22Rv1 (cell line): Measurements from ENCODE around the gene CHD9.

ENCODE experiments used
- ZFX ChIP-seq: fragments of 450-650 bp; IDR thresholded peaks from 2 replicates; pipeline ENCODE4 v1.6.1; 2017; ENCODE audit warnings: antibody characterized with exemption, borderline replicate concordance
- TF ChIP-seq, protein P1 (sequence below): fragments of 450-650 bp; IDR thresholded peaks from 2 replicates; pipeline ENCODE4 v1.5.1; 2017; ENCODE audit warnings: mild to moderate bottlenecking

DNA sequence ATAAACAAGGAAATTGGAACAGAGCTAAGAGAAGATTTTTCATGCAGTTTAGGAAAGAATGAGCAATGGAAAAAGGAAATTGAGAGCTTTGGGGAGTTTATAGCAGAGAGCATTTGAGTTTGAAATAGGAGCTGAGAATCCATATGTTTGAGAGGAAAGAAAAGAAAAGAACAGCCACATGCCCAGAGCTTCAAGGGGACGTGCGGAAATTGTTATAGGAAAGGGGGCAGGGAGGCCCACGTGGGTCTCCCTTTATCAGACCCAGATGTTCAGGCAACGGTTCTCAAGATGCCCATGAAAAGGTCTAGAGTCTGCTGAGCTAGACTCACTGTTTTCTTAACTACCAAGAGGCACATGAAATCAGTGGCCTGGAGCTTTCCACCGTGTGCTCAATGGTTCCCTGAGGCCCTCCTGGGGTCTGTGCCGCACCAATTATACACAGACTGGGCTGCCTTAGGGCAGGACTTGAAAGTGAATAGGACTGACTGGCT, 31.2 kb downstream of the CHD9 start:
- TF ChIP-seq, protein P1, sequence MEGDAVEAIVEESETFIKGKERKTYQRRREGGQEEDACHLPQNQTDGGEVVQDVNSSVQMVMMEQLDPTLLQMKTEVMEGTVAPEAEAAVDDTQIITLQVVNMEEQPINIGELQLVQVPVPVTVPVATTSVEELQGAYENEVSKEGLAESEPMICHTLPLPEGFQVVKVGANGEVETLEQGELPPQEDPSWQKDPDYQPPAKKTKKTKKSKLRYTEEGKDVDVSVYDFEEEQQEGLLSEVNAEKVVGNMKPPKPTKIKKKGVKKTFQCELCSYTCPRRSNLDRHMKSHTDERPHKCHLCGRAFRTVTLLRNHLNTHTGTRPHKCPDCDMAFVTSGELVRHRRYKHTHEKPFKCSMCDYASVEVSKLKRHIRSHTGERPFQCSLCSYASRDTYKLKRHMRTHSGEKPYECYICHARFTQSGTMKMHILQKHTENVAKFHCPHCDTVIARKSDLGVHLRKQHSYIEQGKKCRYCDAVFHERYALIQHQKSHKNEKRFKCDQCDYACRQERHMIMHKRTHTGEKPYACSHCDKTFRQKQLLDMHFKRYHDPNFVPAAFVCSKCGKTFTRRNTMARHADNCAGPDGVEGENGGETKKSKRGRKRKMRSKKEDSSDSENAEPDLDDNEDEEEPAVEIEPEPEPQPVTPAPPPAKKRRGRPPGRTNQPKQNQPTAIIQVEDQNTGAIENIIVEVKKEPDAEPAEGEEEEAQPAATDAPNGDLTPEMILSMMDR, result no peak
- TF ChIP-seq ZFX, result no peak
